Ishikawa (cell line): ENCODE results near the gene GMFB.

Experiments used
- CEBPB ChIP-seq: IDR thresholded peaks from 2 replicates; pipeline ENCODE4 v1.6.1; 2012
- CREB1 ChIP-seq: IDR thresholded peaks from 2 replicates; pipeline ENCODE4 v1.6.1; 2012; ENCODE audit warnings: low read depth
- EGR1 ChIP-seq: IDR thresholded peaks from 2 replicates; pipeline ENCODE4 v1.6.1; 2012
- EP300 ChIP-seq: IDR thresholded peaks from 2 replicates; pipeline ENCODE4 v1.6.1; 2012; ENCODE audit warnings: borderline replicate concordance
- FOXM1 ChIP-seq: IDR thresholded peaks from 2 replicates; pipeline ENCODE4 v1.6.1; 2012; ENCODE audit warnings: low read depth, borderline replicate concordance
- MAX ChIP-seq: IDR thresholded peaks from 2 replicates; pipeline ENCODE4 v1.6.1; 2012
- NFIC ChIP-seq: IDR thresholded peaks from 2 replicates; pipeline ENCODE4 v1.6.1; 2012
- RAD21 ChIP-seq: IDR thresholded peaks from 2 replicates; pipeline ENCODE4 v1.6.1; 2012; ENCODE audit warnings: low read depth
- REST ChIP-seq: IDR thresholded peaks from 2 replicates; pipeline ENCODE4 v1.6.1; 2012; ENCODE audit warnings: low read depth, mild to moderate bottlenecking
- TAF1 ChIP-seq: IDR thresholded peaks from 2 replicates; pipeline ENCODE4 v1.6.1; 2012; ENCODE audit warnings: low read depth, mild to moderate bottlenecking
- TCF12 ChIP-seq: IDR thresholded peaks from 2 replicates; pipeline ENCODE4 v1.6.1; 2012; ENCODE audit warnings: low read depth
- TEAD4 ChIP-seq: IDR thresholded peaks from 2 replicates; pipeline ENCODE4 v1.6.1; 2012
- USF1 ChIP-seq: IDR thresholded peaks from 2 replicates; pipeline ENCODE4 v1.6.1; 2012
- YY1 ChIP-seq: IDR thresholded peaks from 2 replicates; pipeline ENCODE4 v1.6.1; 2012; ENCODE audit warnings: low read depth
- ZBTB7A ChIP-seq: IDR thresholded peaks from 2 replicates; pipeline ENCODE4 v1.6.1; 2012; ENCODE audit warnings: low read depth

GMFB gene

GRCh38 chr14:54462048-54462447, 26.7 kb downstream of the GMFB start:
- no peak for TF ChIP-seq EP300
- TF ChIP-seq REST, result no peak
- no peak for TF ChIP-seq ZBTB7A
- no peak for TF ChIP-seq CREB1
- TF ChIP-seq YY1, result no peak
- TF ChIP-seq USF1, result no peak
- TF ChIP-seq CEBPB, result no peak
- TF ChIP-seq TAF1, result no peak
- TF ChIP-seq MAX, result no peak
- TF ChIP-seq TEAD4, result no peak
- no peak for TF ChIP-seq FOXM1
- TF ChIP-seq EGR1, result no peak
- TF ChIP-seq RAD21, result no peak
- TF ChIP-seq TCF12, result no peak
- TF ChIP-seq NFIC, result no peak

GRCh38 chr14:54459106-54459505, 29.7 kb downstream of the GMFB start:
- TF ChIP-seq TAF1, result no peak
- TF ChIP-seq CREB1, result no peak
- no peak for TF ChIP-seq EP300
- no peak for TF ChIP-seq YY1
- no peak for TF ChIP-seq ZBTB7A
- no peak for TF ChIP-seq NFIC
- no peak for TF ChIP-seq MAX
- no peak for TF ChIP-seq REST
- TF ChIP-seq TCF12, result no peak
- TF ChIP-seq EGR1, result no peak
- no peak for TF ChIP-seq RAD21
- TF ChIP-seq USF1, result no peak
- TF ChIP-seq TEAD4, result no peak
- no peak for TF ChIP-seq FOXM1

- TF ChIP-seq RAD21, result no peak
- TF ChIP-seq CREB1, result no peak
- TF ChIP-seq REST, result no peak
- TF ChIP-seq EP300, result no peak
- no peak for TF ChIP-seq EGR1
- no peak for TF ChIP-seq TCF12
- TF ChIP-seq TEAD4, result no peak
- TF ChIP-seq FOXM1, result no peak
- TF ChIP-seq NFIC, result no peak
- TF ChIP-seq CEBPB, result no peak
- no peak for TF ChIP-seq ZBTB7A
- TF ChIP-seq MAX, result no peak
- TF ChIP-seq TAF1, result no peak
- no peak for TF ChIP-seq USF1
- TF ChIP-seq YY1, result no peak
Measured at GRCh38 chr14:54457609-54457996, 31.2 kb downstream of the GMFB start.

GRCh38 chr14:54455363-54455762, 33.4 kb downstream of the GMFB start:
- TF ChIP-seq YY1 (no peak), TEAD4 (no peak), NFIC (no peak), USF1 (no peak), ZBTB7A (no peak), EGR1 (no peak), MAX (no peak), CREB1 (no peak), REST (no peak), EP300 (no peak), TAF1 (no peak), FOXM1 (no peak), TCF12 (no peak), CEBPB (no peak), RAD21 (no peak)
